Epithelial cell of prostate (primary cell): ENCODE data around the gene PRKCA.

Experiments
- DNase-seq: peaks from one replicate; pipeline ENCODE4 v3.0.0-alpha.2; 2011; ENCODE audit warnings: low read depth, low spot score
- H3K27ac ChIP-seq: fragments of 450-650 bp; 2 replicates; pipeline ENCODE4 v1.5.1; 2017; ENCODE audit warnings: mild to moderate bottlenecking

The PRKCA gene

GRCh38 chr17:66791347-66791746, 488.9 kb downstream of the PRKCA start:
- no peak overlapping the region for H3K27ac ChIP-seq
- DNase-seq: no peak

- H3K27ac ChIP-seq: no peak overlapping the region
- DNase-seq: no peak
These were observed 491.4 kb downstream of the PRKCA start for GRCh38 chr17:66793814-66794213.

- no peak for DNase-seq
- no peak overlapping the region for H3K27ac ChIP-seq
These were observed 493.1 kb downstream of the PRKCA start for GRCh38 chr17:66795486-66795885.

DNA sequence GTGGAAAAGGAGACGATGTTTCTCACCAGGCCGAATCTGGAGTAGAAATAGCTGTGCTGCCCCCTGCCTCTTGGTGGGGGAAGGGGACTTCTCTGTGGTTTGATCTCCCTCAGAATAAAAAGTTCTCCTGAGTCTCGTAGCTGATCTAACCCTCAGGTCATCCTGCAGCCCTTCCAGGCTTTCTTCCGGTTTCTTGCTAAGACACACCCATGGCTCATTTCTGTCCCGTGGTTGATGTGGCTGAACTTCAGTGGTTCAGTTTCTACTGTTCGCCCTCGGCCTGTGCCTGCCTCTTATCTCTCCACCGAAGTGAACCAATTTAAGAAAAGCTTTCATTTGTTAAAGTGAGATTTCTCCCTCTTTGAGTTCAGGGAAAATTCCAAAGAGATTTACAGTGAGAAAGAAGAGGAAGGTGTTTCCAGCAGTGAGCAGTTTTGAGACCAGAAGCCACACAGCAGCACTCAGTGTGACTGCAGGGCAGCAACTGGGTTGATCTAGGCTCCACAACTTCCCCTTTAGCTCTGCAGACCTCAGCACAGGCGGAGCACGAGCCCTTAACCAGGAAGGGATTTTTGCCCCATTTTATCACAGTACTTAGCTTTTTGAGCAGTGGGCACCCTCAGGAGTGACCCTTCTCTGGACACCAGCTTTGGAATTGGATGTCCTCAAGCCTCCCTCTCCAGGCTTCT, 497.6 kb downstream of the PRKCA start:
- no peak for DNase-seq
- no peak overlapping the region for H3K27ac ChIP-seq

DNA sequence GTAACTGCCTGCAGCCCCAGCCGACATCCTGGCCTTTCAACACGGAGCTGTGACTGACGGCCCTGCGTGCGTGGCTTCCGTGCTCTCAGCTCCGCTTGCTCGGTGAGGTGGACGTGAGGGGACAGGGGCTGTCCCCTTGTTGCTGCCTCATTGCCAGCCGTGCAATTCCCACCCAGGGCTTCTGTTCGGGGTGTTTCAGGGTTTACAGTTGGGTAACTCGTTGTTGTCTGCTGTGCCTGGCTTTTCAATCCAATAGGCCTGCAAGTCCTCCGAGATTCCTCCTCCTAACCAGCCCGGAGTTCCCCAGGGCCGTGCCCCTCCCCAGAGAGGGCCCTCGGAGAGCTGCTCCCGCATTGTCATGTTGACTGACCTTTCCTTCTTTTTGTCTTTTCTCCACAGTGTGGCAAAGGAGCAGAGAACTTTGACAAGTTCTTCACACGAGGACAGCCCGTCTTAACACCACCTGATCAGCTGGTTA, 501.1 kb downstream of the PRKCA start:
- DNase-seq: no peak
- no peak overlapping the region for H3K27ac ChIP-seq

GRCh38 chr17:66805567-66805966, 503.2 kb downstream of the PRKCA start:
- no peak for DNase-seq
- no peak overlapping the region for H3K27ac ChIP-seq

DNA sequence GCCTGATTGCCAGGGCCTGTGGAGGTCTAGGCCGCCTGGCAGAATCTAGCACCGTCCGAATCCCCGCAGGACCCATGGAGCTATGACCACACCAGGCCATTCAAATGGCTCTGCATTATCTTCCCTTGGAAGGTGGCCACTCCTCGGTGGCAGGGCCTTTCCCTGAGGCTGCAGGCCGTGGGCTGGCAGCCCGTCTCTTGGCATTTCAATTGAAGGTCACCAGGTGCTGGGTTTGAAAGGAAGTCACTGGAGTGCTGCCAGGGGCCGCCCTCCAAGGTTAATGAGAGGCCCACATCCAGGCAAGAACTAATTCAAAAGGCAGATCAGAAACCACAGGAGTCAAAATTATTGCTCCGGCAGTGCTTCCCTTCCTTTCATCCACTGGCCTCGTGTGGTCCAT, 504.8 kb downstream of the PRKCA start:
- no peak for DNase-seq

DNA sequence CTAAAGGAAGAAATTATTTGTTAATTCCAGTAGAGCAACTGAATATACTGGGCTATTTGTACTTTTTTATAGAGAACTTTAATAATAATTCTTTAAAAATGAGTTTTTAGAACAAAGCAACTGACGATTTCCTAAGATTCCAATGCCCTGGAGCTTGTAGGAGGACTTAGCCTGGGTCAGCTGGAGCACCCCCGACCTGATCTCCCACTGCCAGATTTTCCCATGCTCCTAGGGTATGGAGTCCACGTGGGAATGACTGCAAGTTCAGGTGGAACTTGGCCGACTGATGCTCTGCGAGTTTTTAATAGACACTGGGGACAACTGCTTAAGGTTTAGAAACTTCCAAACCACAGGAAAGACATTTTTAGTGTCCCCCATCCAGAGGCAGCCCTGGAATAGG, 507.0 kb downstream of the PRKCA start:
- DNase-seq: no peak
- H3K27ac ChIP-seq: no peak overlapping the region

More for the DNA sequence above, 504.8 kb downstream of the PRKCA start:
- no peak overlapping the region for H3K27ac ChIP-seq

DNA sequence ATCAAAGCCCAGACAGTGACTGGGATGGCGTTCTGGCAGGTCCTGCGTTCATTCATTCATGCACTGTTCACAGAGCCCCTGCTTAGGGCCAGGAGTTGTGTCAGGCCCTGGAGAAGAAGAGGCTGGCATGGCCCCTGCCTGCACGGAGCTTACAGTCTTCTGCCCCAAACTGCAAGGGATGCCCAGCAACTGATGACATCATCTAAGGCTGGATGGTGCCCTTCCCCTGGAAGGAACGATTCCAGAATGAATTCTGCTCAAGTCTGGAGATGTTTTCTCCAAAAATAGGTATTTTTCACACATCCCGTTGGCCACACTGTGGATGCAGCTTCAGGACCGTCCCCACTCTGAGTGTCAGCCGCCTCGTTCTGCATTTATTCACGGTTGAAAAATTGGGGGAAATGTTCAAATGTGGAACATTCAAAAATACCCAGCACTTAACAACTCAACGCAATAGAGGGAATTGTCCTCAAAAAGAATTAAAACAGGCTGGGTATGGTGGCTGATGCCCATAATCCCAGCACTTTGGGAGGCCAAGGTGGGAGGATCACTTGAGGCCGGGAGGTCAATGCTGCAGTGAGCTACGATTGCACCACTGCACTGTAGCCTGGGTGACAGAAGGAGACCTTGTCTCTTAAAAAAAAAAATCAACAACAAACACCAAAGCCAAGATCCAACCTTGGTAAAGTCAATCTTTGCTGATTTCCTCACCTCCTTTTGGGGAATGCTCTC, 508.7 kb downstream of the PRKCA start:
- DNase-seq: no peak
- H3K27ac ChIP-seq: no peak overlapping the region

DNA sequence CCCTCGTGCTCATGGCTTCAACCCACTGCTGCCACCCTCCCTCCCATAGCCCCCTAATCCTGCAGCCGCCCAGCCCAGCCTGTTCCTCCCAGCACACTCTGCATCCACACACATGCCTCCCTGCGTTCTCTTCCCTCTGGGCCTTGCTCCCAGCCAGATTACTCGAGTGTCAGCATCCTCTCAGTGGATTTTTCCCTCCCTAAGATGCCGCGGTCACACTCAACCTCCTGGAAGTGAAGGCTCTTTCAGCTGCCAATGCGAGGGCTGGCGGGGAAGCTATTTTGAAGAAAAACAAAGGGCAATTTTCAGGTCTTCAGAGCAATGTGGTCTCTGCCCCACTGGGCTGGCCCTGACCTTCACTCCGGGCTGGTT, 509.3 kb downstream of the PRKCA start:
- DNase-seq: no peak
- no peak overlapping the region for H3K27ac ChIP-seq

GRCh38 chr17:66812571-66812970, 510.2 kb downstream of the PRKCA start:
- DNase-seq: no peak
- no peak overlapping the region for H3K27ac ChIP-seq

- H3K27ac ChIP-seq: no peak overlapping the region
- no peak for DNase-seq
These were observed 510.9 kb downstream of the PRKCA start for GRCh38 chr17:66813296-66813695.

DNA sequence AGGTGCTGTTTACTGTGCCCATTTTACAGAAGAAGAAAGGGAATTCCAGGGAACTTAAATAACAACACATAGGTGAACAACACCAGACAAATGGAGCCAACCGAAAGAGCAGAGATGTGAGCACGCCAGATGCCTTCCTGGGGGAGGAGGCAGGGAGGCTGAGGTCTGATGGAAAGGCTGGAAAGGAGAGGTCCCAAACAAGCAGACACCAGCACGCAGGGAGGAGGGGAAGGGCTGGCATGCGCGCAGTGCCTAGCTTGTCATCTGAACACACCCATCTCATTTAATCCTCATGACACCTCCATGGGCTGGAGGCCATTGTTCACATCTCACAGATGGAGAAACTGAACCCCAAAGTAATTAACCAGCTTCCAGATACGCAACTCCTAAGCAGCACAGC, 511.6 kb downstream of the PRKCA start:
- no peak for DNase-seq
- H3K27ac ChIP-seq: no peak overlapping the region

DNA sequence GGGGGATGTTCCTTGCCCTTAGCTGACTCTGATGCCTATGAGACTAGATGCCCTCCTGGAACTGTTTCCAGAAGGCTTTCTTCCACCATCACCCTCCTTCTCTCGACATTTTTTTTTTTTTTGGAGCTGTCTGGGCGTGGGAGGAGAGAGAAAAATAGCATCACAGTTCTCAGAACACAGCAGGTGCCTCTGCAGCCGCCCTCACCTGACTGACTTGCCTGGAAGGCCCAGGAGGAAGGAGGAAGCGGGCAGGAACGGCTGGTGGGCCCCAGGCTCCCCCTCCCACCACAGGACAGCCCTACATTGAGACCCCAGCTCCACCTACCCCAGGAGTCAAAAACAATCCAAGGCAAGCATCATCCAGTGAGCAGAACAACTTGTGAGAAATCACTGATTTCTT, 512.2 kb downstream of the PRKCA start:
- no peak for DNase-seq
- H3K27ac ChIP-seq: no peak overlapping the region

DNA sequence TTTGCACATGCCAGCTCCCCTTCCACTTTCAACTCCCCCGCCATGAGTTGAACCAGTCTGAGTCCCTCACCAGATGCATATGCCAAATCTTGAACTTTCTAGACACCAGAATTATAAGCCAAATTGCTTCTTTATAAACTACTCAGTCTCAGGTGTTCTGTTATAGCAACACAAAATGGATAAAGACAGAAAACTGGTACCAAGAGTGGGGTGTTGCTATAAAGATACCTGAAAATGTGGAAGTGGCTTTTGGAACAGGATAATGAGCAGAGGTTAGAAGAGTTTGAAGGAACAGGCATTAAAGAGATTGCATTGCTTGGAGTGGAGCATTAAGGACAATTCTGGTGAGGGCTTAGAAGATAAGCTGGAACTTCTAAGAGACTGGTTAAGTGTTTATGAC, 515.3 kb downstream of the PRKCA start:
- no peak for DNase-seq
- no peak overlapping the region for H3K27ac ChIP-seq

GRCh38 chr17:66819466-66819865, 517.1 kb downstream of the PRKCA start:
- H3K27ac ChIP-seq: no peak overlapping the region
- DNase-seq: no peak

DNA sequence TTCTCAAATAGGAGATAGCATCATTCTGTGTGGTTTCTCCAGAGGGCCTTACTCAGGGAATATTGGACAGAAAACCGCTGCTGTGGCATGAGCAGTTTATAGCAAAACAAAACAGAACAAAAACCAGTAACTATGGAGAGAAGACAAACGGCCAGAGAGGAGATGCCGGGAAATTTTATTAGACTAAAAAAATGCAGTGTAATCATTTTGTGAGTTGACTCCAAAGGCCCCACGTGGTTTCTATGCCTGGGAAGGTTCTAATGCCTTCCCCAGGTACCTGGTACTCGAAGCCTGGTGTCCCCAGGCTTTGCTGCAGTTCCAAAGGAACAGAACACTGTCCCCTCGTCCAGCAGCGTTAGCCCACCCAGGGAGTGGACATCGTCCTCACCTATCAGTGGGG, 519.6 kb downstream of the PRKCA start:
- DNase-seq: no peak
- H3K27ac ChIP-seq: no peak overlapping the region

GRCh38 chr17:66826856-66827255, 524.4 kb downstream of the PRKCA start:
- DNase-seq: no peak
- H3K27ac ChIP-seq: no peak overlapping the region

DNA sequence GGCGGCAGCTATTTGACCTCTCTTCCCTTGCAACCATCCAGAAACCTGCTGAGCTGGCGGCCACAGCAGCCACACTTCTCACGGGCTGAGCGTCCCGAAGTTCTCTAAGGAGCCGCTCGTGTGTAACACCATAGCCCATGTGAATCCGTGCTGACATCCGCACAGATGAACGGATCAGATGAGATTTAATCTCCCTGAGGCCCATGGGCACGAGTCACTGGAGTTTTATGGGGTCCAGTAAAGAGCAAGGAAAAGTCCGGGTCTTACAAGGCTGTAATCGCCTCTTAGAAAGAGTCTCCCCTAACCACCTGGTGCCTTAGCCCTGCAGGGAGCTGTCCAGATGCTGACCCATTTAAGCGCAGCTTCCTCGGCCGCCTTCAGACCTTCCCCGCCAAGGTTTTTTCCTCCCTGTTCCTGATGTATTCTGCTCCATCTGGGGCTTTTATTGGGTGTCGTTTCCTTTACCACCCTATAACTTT, 527.0 kb downstream of the PRKCA start:
- DNase-seq: no peak
- H3K27ac ChIP-seq: no peak overlapping the region

DNA sequence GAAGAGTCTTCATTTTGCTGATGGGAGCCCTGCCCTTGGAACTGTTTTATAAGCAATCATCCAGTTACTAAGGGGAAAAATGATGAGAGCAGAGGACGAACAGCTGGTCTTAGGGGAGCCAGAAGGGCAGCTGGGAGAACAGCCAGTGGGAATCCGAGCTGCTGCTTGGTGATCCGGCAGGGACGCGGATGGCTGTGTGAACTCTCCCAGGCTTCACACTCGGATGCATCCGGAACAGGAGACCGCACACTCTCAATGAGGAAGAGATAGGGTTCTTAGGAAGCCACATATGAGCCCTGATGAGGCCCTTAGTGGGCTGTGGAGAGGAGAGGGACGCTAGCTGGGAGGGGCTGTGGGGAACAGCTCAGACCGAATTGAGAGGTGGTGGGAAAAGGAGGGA, 527.5 kb downstream of the PRKCA start:
- no peak overlapping the region for H3K27ac ChIP-seq
- DNase-seq: no peak

- H3K27ac ChIP-seq: no peak overlapping the region
- no peak for DNase-seq
These were observed 528.0 kb downstream of the PRKCA start for GRCh38 chr17:66830451-66830850.
